Type B pancreatic cell (in vitro differentiated cells): ENCODE data around the gene SPATS1. TPM values are rescaled to one million over a fixed set of nuclear protein-coding genes. Genes with fewer than 3 reads are reported as not detected.
A peak's percentile ranks its signal among the peaks of the same experiment; 100 is the strongest.

ENCODE experiments used
- DNase-seq: peaks from one replicate; pipeline ENCODE4 v3.0.0; 2021; ENCODE audit warnings: mixed read lengths; ENCODE audit not compliant: unreplicated experiment; ENCODE audit errors: extremely low spot score
- H3K27ac Mint-ChIP-seq: 2 replicates; pipeline ENCODE4 v1.8.0; 2021; ENCODE audit warnings: mild to moderate bottlenecking, mixed read lengths
- H3K27me3 Mint-ChIP-seq: 2 replicates; pipeline ENCODE4 v1.8.0; 2021; ENCODE audit warnings: mixed read lengths
- H3K36me3 Mint-ChIP-seq: 2 replicates; pipeline ENCODE4 v1.8.0; 2021; ENCODE audit warnings: mixed read lengths
- H3K4me1 Mint-ChIP-seq: one replicate; pipeline ENCODE4 v1.8.0; 2021; ENCODE audit warnings: mixed read lengths; ENCODE audit not compliant: unreplicated experiment
- H3K4me3 Mint-ChIP-seq: 2 replicates; pipeline ENCODE4 v1.8.0; 2021; ENCODE audit warnings: mild to moderate bottlenecking, mixed read lengths
- H3K9me3 Mint-ChIP-seq: 2 replicates; pipeline ENCODE4 v1.8.0; 2021; ENCODE audit warnings: mixed read lengths
- CTCF ChIP-seq: fragments of 200-600 bp; sonication (generic); conservative IDR thresholded peaks from 2 replicates; pipeline ENCODE4 v1.5.0; 2021; ENCODE audit warnings: antibody characterized with exemption, mild to moderate bottlenecking
- total RNA-seq: library from RNA; stranded (reverse); gene quantifications from 2 replicates; pipeline ENCODE4 v1.2.1, GENCODE V29; 2021; ENCODE audit warnings: low replicate concordance

Gene SPATS1
- total RNA-seq, 1 donor from 2014 or later, result not detected

GRCh38 chr6:44333273-44333919, 9.1 kb upstream of the SPATS1 start:
- no peak for TF ChIP-seq CTCF
- Mint-ChIP-seq H3K9me3 (no peaks in the 10 kb centered on the region), H3K36me3 (no peaks in the 10 kb centered on the region), H3K4me1 (peaks cover 6% of the 10 kb centered on the region), H3K27ac (no peak overlapping the region), H3K27me3 (peaks cover 50% of the 10 kb centered on the region), H3K4me3 (no peak overlapping the region)
- DNase-seq, result no peak

GRCh38 chr6:44333942-44334341, 8.5 kb upstream of the SPATS1 start:
- no peak for DNase-seq
- Mint-ChIP-seq H3K27me3 (peaks cover 46% of the 10 kb centered on the region), H3K36me3 (no peaks in the 10 kb centered on the region), H3K27ac (no peak overlapping the region), H3K4me3 (no peak overlapping the region), H3K4me1 (peaks cover 11% of the 10 kb centered on the region), H3K9me3 (no peaks in the 10 kb centered on the region)
- no peak for TF ChIP-seq CTCF

- TF ChIP-seq CTCF, result no peak
- H3K36me3 Mint-ChIP-seq, result no peaks in the 10 kb centered on the region
- no peak overlapping the region for H3K27ac Mint-ChIP-seq
- H3K27me3 Mint-ChIP-seq, result peaks cover 32% of the 10 kb centered on the region
- DNase-seq, result no peak
- peaks cover 12% of the 10 kb centered on the region for H3K4me1 Mint-ChIP-seq
- no peak overlapping the region for H3K4me3 Mint-ChIP-seq
- no peaks in the 10 kb centered on the region for H3K9me3 Mint-ChIP-seq
These were observed 6.8 kb upstream of the SPATS1 start for GRCh38 chr6:44335631-44336030.

GRCh38 chr6:44338228-44339122, 4.0 kb upstream of the SPATS1 start:
- Mint-ChIP-seq H3K9me3 (no peaks in the 10 kb centered on the region), H3K4me3 (no peak overlapping the region), H3K36me3 (no peaks in the 10 kb centered on the region), H3K4me1 (peaks cover 13% of the 10 kb centered on the region), H3K27me3 (peaks cover 42% of the 10 kb centered on the region), H3K27ac (no peak overlapping the region)
- DNase-seq, result peak; percentile 77
- TF ChIP-seq CTCF, result peak; percentile 89

GRCh38 chr6:44339301-44339700, 3.1 kb upstream of the SPATS1 start:
- no peak for DNase-seq
- Mint-ChIP-seq H3K27me3 (peaks cover 46% of the 10 kb centered on the region), H3K4me3 (no peak overlapping the region), H3K27ac (no peak overlapping the region), H3K9me3 (no peaks in the 10 kb centered on the region), H3K4me1 (peaks cover 13% of the 10 kb centered on the region), H3K36me3 (no peaks in the 10 kb centered on the region)
- no peak for TF ChIP-seq CTCF
